GM19452 (cell line): ENCODE results near the gene CD244.
A peak's percentile ranks its signal among the peaks of the same experiment; 100 is the strongest.
"Not testable (repeated sequence)": the region's sequence is repeated elsewhere in the genome, so short reads cannot be mapped to it uniquely, and the experiment has no call there.

ENCODE experiments used
- ATAC-seq: cut with Tn5 transposase; IDR thresholded peaks from one replicate; pipeline ENCODE4 v1.9.1; 2021; ENCODE audit not compliant: unreplicated experiment

The CD244 gene

DNA sequence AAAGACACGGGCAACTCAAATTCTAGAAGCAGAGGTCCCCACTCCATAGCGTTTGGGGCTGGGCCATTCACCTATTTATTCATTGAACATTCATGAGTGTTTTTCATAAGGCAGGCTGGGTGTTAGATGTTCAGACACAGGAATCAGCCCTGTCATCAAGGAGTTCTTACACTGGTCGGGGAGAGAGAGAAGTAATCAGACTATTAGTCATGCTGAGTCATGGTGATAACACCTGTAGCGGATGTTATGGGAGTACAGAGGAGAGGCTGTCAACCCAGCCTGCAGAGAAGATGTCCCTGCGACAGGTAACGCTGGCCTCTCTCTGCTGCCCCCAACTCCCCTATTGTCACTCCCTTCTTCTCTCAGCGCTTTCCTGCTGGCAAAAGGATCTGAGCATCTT, 49.5 kb downstream of the CD244 start:
- no peak for ATAC-seq

DNA sequence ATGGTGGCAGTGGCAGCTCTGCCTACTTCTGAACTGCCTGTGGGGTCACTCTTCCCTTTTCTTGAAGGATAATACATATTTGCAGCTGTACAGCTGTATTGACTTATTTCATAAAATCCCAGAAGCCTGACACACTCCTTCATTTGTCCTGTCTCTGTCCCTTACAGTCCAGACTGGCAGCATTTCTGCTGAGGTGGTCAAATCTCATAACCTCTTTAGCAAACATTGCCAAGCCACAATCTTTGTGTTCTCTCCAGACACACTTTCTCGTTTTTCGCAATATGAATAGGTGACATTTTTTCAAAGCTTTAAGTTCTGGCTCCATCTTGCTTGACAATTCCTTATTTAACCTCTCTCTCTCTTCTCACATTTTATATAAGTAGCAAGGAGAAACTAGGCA, 51.5 kb downstream of the CD244 start:
- no peak for ATAC-seq

DNA sequence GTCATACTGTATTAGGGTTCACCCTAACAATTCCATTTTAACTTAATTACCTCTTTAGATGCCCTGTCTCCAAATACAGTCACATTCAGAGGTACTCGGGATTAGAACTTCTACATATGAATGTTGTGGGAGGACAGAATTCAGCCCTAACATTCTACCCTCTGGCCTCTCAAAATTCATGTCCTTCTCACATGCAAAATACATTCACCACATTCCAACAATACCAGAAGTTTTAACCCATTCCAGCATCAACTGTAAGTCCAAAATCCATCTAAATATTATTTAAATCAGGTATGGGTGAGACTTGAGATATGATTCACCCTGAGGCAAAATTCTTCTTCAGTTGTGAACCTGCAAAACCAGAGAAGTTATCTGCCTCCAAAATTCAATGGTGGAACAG, 52.2 kb downstream of the CD244 start:
- no peak for ATAC-seq

DNA sequence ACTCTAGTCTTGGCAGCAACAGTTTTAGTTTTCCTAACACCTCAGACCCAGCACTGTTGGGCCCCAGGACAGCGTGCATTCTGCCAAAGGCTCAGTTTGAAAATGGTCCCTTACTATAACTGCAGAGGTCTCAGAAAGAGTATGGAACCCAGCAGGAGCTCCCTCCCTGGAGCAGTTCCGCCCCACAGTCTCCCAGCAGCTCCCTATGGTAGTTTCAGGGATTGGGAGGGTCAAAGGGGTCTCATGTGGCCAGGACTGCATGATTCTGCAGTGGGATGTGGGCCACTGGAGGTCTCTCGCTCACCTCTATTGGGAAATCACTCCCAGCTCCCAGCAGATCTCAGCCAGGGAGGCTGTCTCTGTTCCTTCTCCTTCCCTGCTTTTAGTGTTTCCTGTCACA, 54.4 kb downstream of the CD244 start:
- ATAC-seq: no peak

DNA sequence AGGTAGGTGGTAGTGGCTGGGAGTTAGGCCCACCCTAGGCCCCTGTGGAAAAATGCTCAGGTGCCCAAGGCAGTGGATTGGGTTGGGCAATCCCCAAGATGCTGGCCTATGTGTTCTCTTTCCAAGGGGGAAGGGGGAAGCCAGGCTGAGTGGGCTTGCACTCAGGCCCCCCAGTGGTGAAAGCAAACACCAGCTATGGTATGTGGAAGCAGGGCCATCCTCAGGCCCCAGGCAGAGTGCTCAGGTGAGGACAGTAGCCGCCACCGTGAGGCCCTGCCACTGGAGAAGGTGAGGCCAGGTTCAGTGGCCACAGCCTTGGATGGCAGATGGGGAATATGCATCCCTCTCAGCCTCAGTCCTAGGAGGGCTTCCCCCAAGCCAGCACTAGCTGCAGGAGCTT, 54.9 kb downstream of the CD244 start:
- no peak for ATAC-seq

DNA sequence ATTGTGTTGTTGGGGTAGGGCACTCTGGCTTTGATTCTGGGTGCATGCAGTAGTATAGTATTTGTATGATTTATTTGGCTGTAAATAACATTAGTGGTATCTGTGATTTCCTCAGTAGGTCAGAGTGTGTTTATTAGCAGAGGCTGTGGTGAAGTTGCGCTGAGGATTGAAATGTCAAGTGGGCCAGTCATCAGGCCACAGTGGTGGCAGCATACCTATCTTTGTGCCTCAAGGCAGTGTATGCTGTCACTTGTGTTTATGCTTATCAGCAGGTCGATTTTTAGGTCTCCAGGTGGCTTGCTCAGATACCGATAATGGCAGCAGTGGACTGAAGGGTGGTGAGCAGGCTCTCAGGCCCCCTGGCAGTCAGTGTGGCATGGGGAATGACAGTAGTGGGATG, 55.4 kb downstream of the CD244 start:
- no peak for ATAC-seq

DNA sequence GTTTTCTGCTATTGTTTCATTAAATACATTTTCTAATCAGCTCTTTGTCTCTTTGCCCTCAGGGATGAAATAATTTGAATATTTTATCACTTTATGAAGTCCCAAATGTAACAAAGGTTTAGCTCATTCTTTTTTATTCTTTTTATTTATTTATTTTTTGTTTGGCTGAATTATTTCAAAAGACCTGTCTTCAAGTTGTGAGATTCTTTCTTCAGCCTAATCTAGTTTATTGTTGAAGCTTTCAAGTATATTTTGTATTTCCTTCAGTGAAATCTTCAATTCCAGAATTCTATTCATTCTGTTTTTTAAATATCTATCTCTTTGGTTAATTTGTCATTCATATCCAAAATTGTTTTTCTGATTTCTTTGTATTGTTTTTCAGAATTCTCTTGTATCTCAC, 55.9 kb downstream of the CD244 start:
- no peak for ATAC-seq

DNA sequence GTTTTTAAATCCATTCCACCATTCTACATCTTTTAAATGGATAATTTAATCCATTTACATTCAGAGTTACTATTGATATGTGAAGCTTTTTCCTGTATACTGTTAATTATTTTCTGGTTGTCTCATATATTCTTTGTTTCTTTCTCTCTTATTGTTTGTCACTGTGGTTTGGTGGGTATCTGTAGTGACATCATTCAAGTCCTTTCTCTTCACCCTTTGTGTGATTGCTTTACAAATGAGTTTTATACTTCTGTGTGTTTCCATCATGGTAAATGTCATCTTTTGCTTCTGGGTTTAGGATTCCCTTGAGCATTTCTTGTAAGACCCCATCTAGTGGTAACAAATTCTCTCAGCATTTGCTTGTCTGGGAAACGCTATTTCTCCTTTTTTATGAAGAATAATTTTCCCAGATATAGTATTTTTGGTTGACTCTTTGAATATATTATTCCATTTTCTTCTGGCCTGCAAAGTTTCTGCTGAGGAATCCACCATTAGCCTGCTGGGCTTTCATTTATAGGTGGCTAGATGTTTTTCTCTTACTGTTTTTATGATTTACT, 56.5 kb downstream of the CD244 start:
- no peak for ATAC-seq

DNA sequence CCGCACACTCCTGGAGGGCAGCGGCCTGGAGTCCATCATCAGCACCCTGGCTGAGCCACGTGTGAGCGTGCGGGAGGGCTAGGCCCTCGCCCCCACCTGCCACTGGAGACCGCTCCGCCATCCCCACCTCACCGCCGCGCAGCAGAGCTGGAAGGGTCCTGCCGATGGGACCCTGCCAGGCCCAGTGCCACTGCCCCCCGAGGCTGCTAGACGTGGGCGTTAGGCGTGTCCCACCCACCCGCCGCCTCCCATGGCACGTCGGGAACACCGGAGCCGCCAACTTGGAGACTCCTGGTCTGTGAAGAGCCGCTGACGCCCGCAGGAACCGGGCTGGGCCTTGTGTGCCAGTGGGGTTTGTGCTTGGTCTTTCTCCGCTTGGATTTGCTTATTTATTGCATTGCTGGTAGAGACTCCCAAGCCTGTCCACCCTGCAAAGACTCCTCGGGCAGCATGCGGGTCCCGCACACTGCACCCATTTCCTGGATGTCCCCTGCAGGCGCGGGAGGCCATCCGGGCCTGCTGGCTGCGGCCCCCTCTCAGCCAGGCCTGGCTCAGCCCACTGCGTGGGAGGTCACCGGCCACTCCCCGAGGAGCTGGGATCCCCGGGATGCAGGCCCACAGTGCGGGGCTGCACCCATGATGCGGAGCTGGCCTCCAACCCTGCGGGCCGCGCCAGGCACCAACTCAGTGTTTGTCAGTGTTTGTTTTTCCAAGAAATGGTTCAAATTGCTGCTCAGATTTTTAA, 60.7 kb downstream of the CD244 start:
- no peak for ATAC-seq

DNA sequence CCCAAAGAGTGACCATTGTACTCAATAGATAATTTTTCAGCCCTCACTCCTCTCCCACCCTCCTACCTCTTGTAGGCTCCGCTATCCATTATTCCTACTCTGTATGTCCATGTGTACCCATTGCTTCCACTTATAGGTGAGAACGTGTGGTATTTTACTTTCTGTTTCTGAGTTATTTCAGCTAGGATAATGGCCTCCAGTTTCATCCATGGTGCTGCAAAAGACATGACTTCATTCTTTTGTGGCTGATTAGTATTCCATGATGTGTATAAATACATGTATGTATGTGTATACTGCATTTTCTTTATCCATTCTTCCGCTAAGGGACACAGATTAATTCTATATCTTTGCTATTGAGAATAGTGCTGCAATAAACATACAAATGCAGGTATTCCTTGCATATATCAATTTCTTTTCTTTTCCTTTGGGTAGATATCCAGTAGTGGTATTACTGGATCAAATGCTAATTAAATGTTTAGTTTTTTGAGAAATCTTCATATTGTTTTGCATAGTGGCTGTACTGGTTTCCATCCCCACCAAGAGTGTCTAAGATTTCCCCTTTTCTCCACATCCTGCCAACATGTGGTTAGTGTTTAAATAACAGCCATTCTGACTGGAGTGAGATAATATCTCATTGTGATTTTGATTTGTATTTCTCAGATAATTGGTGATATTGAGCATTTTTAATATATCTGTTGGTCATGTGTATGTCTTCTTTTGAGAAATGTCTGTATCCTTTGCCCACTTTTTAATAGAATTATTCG, 61.9 kb downstream of the CD244 start:
- ATAC-seq: no peak

DNA sequence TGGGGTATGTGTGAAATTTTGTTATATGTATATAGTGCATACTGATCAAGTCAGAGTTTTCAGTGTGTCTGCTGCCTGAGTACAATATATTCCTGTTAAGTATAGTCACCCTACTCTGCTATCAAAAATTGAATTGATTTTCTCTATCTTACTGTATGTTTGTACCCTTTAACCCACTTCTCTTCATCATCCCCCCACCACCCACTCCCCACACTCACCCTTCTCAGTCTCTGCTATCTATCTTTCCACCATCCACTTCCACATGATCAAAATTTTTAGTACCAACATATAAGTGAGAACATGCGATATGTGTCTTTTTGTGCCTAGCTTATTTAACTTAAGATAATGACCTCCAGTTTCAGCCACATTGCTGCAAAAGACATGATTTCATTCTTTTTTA, 62.5 kb downstream of the CD244 start:
- ATAC-seq: no peak

DNA sequence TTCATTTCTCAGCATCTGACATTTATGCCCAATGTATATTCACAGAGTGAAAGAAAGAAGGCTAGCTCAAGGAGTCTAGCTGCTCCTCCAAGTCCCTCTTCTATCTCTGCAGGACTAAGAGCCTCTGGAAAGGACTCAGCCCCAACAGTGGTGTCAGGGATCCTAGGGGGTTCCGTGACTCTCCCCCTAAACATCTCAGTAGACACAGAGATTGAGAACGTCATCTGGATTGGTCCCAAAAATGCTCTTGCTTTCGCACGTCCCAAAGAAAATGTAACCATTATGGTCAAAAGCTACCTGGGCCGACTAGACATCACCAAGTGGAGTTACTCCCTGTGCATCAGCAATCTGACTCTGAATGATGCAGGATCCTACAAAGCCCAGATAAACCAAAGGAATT, 63.0 kb downstream of the CD244 start:
- no peak for ATAC-seq

DNA sequence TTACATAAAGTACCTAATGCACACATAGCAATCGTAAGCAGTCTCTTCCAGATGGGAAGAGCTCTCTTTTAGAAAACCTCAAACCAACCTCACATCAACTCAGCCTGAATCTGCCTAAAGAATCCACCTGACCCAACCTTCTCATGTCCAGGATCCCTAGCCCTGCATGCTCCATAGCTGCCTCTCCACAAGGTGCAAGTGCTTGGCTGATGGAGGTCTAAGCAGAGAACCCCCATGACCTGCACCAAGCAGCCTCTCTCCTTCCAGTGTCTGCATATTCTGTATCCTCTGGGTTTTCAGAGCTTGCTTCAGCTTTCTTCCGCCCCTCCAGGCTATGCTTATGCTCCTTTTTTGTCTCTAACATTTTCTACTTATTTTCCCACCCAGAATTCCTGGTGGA, 64.2 kb downstream of the CD244 start:
- no peak for ATAC-seq

DNA sequence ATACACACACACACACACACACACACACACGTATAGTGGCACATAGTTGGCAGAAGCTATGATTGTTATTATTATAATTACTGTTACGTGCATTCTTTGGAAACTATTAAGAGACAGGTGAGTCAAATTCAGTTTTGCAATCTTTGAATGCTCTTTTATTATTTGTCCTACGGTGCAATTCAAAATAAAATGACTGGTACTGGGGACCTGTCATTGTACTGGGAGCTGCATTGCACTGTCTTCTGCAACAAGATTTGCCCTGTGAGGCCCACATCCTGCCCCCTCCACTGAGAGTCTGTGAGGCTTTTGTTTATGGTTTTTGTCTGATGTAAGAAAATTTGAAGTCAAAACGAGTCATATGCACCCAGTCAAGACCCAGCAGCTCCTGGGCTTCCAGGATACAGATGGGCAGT, 64.8 kb downstream of the CD244 start:
- no peak for ATAC-seq

DNA sequence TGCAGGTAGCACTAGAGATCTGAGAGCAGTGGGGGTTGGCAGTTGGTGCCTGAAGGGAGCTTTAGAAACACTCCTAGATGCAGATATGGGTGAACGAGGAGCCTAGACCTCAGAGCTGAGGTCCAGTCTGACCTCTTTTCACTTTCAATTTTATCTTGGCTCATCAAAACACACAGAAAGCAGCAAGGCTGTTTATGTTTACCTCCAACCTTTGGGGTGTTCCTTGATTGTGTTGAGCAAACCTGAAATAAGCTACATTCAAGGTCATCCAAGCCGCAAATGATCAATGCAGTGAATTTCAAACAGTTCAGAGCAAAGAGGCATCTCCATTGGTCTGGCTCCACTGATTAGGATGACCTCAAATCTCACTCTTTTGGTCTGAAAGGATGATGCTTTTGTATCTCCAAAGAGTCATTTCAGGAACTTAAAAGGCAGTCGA, 65.4 kb downstream of the CD244 start:
- ATAC-seq: no peak

DNA sequence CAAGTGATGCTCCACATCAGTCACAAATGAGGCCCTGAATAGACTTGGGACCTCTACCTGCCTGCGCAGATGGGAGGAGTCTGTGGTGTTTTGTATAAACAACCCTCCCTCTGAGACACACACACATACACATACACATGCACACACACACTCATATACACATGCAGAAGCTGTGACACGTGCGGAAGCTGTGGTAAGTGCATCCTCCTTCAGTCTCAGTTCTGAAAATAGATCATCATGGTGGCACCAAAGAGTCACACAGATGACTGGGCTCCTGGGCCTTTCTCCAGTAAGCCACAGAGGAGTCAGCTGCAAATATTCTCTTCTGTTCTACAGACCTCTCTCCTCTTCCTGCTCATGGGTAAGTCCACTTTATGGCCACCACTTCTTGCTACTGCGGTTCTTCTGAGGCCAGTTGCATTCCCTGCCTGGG, 66.7 kb downstream of the CD244 start, which contains the start of gene LY9:
Gene LY9, plus strand, starts transcription at position 224 of the 433 bp plus-strand sequence. Its CDS starts 14 bp downstream, at position 238.
- peak; percentile 76 for ATAC-seq

DNA sequence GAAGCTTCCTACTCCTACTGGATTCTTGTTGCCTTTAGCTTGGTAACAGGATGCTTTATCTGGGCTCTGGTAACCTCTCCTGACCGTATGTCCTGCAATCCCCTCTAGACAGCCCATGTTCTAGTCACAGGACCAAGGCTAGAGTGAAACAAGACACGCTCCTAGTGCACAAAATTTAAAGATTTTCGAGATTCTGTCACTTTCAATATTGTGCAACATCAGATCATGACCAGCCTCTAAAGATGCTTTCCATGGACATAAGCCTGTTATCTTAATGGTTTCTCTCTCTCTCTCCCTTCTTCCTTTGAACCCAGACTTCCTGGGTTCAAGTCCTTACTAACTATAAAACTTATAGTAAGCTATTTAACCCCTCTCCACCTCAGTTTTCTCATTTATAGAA, 68.3 kb downstream of the CD244 start:
- no peak for ATAC-seq

DNA sequence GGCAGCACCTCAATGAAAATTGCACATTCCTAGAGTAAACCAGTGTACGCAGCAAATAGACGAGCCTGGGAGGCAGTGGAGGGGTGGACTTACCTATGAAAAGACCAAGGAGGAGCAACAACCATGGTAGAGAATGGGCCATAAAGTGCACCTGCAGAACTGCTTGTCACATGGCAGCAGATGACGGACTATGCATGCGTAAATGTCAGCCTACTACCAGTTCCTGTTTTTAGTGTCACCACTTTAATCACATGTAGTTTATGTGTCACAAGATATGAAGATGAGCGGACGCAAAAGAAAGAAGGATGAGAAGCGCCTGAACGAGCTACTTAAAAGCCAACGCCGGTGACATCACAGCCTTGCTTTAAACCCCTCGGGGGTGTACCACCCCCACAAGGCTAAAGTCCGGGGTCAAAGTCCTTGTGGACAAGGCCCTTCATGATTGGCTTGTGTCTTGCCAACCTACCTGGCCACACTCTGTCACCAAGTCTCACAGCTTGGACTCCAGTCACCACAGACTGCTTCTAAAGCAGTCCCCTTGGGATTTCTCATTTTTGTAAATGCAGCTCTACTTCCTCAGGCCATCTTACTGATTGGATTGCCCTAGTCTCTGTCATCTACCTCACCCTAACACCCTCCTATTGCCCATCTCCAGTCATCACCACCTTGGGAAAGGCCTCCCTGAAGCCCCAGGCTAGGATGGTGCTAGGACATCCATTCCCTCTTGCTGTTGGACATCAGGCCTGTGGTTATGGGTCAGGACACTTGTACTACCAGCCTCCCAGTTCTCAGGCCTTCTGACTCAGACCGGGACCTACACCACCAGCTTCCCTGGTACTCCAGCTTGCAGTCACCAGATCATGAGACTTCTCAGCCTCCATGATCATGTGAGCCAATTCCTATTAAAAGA, 72.7 kb downstream of the CD244 start:
- peak; percentile 82 for ATAC-seq

DNA sequence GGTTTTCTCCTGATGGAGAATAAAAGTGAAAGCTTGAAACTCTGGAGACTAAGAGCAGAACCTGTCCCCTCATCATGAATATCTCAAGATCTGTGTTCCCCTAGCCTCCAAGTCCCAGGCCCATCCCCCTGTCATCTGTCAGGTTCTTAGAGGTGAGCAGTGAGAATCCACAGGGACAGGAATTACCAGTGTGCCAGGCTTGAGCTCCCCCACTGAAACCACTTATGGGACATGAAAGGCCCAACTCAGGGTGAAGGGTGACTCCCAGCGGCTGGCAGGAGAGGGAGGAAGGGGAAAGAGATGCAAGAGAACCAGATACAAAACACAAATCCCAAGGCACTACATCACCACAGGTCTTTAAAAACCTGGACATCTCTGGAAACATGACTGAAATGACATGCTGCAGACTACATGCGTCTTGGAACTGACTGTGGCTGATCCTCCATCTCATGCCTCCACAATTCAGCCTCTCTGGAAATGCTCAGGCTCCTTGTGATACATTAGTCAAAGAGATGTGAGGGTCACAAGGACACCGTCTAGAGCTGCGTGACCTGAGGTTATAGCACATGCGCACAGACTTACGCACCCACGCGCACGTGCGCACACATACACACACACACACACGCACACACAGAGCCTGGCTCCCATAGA, 73.5 kb downstream of the CD244 start:
- ATAC-seq: no peak

DNA sequence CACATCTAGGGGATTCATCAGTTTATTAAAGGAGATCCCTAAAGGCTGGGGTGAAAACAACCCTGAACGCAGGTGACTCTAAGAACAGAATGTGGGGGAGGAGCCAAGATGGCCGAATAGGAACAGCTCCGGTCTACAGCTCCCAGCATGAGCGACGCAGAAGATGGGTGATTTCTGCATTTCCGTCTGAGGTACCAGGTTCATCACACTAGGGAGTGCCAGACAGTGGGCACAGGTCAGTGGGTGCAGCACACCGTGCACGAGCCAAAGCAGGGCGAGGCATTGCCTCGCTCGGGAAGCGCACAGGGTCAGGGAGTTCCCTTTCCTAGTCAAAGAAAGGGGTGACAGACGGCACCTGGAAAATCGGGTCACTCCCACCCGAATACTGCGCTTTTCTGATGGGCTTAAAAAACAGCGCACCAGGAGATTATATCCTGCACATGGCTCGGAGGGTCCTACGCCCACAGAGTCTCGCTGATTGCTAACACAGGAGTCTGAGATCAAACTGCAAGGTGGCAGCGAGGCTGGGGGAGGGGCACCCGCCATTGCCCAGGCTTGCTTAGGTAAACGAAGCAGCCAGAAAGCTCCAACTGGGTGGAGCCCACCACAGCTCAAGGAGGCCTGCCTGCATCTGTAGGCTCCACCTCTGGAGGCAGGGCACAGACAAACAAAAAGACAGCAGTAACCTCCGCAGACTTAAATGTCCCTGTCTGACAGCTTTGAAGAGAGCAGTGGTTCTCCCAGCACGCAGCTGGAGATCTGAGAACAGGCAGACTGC, 79.5 kb downstream of the CD244 start:
- not testable (repeated sequence) for ATAC-seq
